Hepatocyte (in vitro differentiated cells): ENCODE results near the gene IGSF9.

Experiments used
- EZH2 ChIP-seq: fragments of 200-600 bp; sonication (generic); IDR thresholded peaks from 2 replicates; pipeline ENCODE4 v1.6.1; 2016; ENCODE audit warnings: antibody characterized with exemption, mild to moderate bottlenecking, borderline replicate concordance
- EZH2phosphoT487 ChIP-seq: fragments of 200-600 bp; sonication (generic); IDR thresholded peaks from one replicate; pipeline ENCODE4 v1.6.1; 2018; ENCODE audit warnings: antibody characterized with exemption, mild to moderate bottlenecking, low read depth, moderate library complexity; ENCODE audit not compliant: unreplicated experiment, severe bottlenecking
- TF ChIP-seq, protein P1 (sequence below): fragments of 200-600 bp; sonication (generic); IDR thresholded peaks from 2 replicates; pipeline ENCODE4 v1.5.1; 2016; ENCODE audit warnings: antibody characterized with exemption, mild to moderate bottlenecking; ENCODE audit not compliant: poor library complexity

DNA sequence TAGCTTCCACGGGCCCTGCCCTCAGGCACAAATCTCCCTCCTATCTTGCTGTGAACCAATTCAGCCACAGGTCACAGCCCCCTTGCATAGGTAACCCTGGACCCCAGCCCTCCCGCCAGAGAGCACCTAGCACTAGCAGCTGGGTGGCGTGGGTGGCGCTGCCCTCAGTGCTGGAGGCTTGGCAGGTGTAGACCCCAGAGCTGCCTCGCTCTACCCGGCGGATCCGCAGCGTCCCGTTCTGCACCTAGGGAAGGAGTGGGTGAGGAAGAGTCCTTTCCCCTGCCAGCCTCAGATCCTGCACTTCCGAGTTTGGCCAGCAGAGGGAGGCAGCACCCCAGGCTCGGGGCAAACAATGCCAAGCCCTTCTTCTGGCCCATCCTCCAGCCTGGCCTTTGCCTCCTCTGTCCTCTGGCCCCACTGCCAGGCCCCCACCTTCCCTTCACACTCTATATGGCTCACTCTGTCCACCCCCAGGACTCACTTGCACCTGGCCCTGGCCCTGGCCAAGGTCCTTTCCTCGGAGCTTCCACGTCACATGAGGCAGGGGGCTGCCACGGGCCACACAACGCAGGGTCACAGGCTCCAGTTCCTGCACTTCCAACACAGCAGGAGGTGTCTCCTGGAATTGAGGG is 9.0 kb downstream of the IGSF9 start:
- TF ChIP-seq, protein P1, sequence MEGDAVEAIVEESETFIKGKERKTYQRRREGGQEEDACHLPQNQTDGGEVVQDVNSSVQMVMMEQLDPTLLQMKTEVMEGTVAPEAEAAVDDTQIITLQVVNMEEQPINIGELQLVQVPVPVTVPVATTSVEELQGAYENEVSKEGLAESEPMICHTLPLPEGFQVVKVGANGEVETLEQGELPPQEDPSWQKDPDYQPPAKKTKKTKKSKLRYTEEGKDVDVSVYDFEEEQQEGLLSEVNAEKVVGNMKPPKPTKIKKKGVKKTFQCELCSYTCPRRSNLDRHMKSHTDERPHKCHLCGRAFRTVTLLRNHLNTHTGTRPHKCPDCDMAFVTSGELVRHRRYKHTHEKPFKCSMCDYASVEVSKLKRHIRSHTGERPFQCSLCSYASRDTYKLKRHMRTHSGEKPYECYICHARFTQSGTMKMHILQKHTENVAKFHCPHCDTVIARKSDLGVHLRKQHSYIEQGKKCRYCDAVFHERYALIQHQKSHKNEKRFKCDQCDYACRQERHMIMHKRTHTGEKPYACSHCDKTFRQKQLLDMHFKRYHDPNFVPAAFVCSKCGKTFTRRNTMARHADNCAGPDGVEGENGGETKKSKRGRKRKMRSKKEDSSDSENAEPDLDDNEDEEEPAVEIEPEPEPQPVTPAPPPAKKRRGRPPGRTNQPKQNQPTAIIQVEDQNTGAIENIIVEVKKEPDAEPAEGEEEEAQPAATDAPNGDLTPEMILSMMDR = peak; percentile 91
- TF ChIP-seq EZH2 (no peak), EZH2phosphoT487 (no peak)
